Measurements from ENCODE around the gene HS3ST4.

Gene HS3ST4

DNA sequence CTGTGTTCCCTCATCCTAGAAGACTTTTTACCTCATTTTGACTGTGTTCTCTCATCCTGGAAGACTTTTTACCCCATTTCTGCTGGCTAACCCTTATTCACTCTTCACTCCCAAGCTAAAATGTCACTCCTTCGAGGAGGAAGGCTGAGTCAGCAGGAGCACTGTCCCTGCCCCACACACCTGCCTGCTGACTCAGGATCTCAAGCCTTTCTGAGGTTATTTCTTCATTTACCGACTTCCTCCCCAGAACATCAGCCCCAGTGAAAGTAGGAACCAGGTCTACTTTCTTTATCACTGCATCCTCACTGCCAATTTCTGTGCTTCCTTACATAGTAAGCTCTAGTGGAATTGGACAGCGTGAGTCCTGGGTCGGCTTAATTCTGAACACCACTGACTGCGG is 220.6 kb downstream of the HS3ST4 start:
- H3K36me3 ChIP-seq (ENCODE audit: control insufficient read depth, insufficient read depth, low read length), result no peaks in the 10 kb centered on the region
- H3K9ac ChIP-seq (ENCODE audit: low read depth, low read length), result no peak overlapping the region
- no peak overlapping the region for H3K4me3 ChIP-seq (ENCODE audit: low read depth, low read length)
- H3K9me3 ChIP-seq (ENCODE audit: control insufficient read depth, insufficient read depth, low read length), result no peaks in the 10 kb centered on the region
- H3K4me1 ChIP-seq (ENCODE audit: control insufficient read depth, insufficient read depth, low read length), result peaks cover 3% of the 10 kb centered on the region
- H3K27me3 ChIP-seq (ENCODE audit: control insufficient read depth, insufficient read depth, low read length), result no peaks in the 10 kb centered on the region

DNA sequence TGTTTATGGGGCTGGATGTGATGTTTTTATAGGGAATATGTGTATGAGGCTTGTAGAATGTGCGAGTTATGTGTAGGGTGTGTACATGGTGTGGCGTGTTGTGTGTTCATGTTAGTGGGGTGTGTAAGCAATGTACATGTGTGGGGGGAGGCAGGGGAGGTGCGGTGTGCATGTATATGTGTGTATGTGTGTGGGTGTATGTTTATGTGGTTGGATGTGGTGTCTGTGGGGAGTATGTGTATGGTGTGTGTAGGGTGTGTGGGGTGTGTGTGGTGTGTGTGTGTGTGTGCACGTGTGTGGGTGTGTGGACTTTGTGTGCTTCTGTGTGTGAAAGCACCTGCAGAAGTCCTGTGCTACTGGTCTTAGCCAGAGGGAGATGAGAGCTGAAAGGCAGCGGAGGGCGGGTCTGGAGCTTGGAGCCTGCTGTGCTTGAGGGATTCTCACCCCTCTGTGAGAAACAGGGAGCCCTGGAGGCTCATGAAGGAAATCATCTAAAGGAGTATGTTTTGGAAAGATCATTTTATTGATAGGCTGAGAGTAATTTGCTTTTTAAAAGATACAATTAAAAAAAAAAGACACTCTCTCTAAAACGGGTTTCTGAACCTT is 222.7 kb downstream of the HS3ST4 start:
- Histone ChIP-seq H3K36me3 (ENCODE audit: control insufficient read depth, insufficient read depth, low read length) (no peaks in the 10 kb centered on the region), H3K4me1 (ENCODE audit: control insufficient read depth, insufficient read depth, low read length) (peaks cover 3% of the 10 kb centered on the region), H3K9ac (ENCODE audit: low read depth, low read length) (no peak overlapping the region), H3K9me3 (ENCODE audit: control insufficient read depth, insufficient read depth, low read length) (no peaks in the 10 kb centered on the region), H3K4me3 (ENCODE audit: low read depth, low read length) (no peak overlapping the region), H3K27me3 (ENCODE audit: control insufficient read depth, insufficient read depth, low read length) (no peaks in the 10 kb centered on the region)

DNA sequence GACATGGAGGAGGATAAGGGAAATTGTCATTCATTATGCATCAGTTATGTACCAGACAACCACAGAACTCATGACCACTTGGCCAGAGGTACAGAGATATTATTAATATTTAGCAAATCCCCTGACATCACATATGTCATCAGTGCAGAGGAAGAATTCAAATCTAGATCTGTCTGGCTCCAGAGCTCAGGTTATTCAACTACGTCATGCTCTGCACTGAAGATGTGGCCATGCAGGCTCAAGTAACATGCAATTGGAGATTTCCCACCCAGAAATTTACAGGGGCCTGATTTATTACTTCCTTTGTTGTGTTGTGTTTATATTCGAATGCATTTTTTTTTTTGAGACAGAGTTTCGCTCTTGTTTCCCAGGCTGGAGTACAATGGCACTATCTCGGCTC is 224.3 kb downstream of the HS3ST4 start:
- no peak overlapping the region for H3K9ac ChIP-seq (ENCODE audit: low read depth, low read length)
- no peak overlapping the region for H3K4me3 ChIP-seq (ENCODE audit: low read depth, low read length)
- no peaks in the 10 kb centered on the region for H3K36me3 ChIP-seq (ENCODE audit: control insufficient read depth, insufficient read depth, low read length)
- H3K27me3 ChIP-seq (ENCODE audit: control insufficient read depth, insufficient read depth, low read length), result no peaks in the 10 kb centered on the region
- no peaks in the 10 kb centered on the region for H3K9me3 ChIP-seq (ENCODE audit: control insufficient read depth, insufficient read depth, low read length)
- H3K4me1 ChIP-seq (ENCODE audit: control insufficient read depth, insufficient read depth, low read length), result peaks cover 3% of the 10 kb centered on the region

DNA sequence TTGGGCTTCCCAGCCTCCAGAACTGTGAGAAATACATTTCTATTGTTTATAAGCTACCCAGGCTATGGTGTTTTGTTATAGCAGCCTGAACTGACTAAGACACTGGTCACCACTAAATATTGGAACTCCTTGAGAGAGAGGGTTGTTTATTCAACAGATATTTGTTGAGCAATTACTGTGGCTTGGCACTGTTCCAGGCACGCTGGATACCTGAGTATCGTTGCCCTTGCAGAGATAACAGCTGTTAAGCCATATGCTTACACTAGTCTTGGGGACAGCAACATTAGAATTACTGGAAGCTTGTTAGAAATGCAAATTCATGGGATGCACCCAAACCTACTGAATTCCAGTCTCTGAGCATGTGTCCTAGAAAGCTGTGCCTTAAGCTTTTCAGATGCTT is 230.7 kb downstream of the HS3ST4 start:
- Histone ChIP-seq H3K4me1 (ENCODE audit: control insufficient read depth, insufficient read depth, low read length) (no peaks in the 10 kb centered on the region), H3K27me3 (ENCODE audit: control insufficient read depth, insufficient read depth, low read length) (no peaks in the 10 kb centered on the region), H3K9me3 (ENCODE audit: control insufficient read depth, insufficient read depth, low read length) (no peaks in the 10 kb centered on the region), H3K4me3 (ENCODE audit: low read depth, low read length) (no peak overlapping the region), H3K9ac (ENCODE audit: low read depth, low read length) (no peak overlapping the region), H3K36me3 (ENCODE audit: control insufficient read depth, insufficient read depth, low read length) (no peaks in the 10 kb centered on the region)

DNA sequence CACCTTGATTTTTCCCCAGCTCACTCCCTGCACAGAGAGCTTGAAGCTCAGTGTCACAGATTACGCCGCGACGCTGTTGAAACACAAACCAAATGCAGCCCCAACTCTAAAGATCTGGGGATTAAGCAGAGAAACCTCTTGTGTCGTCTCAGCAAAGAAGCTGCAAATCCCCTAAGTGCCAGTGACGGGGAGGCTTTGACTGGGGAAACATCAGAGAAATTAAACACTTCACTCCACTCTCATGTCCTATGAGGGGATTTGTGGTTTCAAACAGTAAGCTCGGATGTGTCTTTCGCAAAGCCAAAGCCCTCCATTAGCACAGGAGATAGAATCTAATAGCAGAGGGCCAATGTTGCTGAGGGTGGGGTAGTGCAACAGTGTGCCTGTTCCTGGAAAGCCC is 233.7 kb downstream of the HS3ST4 start:
- no peak overlapping the region for H3K9ac ChIP-seq (ENCODE audit: low read depth, low read length)
- no peaks in the 10 kb centered on the region for H3K4me1 ChIP-seq (ENCODE audit: control insufficient read depth, insufficient read depth, low read length)
- no peak overlapping the region for H3K4me3 ChIP-seq (ENCODE audit: low read depth, low read length)
- H3K9me3 ChIP-seq (ENCODE audit: control insufficient read depth, insufficient read depth, low read length), result no peaks in the 10 kb centered on the region
- no peaks in the 10 kb centered on the region for H3K36me3 ChIP-seq (ENCODE audit: control insufficient read depth, insufficient read depth, low read length)
- H3K27me3 ChIP-seq (ENCODE audit: control insufficient read depth, insufficient read depth, low read length), result no peaks in the 10 kb centered on the region

DNA sequence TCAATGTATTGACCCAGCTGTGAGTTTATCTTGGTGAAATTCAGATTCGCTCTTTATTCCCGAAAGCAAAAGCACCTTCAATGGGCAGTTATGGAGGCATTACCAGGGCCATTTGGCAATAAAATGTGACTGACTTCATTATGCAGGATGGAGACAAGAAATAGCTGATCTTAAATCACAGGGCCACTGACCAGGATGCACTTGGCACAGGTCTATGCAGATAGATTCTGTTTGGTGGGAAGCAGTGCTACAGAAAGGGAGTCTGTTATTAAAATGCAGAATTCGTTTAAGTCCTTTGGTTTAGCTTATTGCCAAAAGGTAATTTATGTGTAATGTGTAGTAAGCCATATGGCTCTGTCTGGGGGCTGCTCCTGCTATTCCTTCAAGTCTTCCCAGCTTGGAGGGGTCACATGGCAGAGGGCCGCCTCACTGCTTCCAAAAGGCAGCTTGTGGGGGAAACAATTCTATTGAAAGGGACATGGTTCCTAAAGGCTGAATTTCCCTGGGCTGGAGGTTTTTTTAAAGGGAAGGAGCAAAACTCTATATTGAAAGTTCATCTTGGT is 239.8 kb downstream of the HS3ST4 start:
- no peaks in the 10 kb centered on the region for H3K9me3 ChIP-seq (ENCODE audit: control insufficient read depth, insufficient read depth, low read length)
- H3K9ac ChIP-seq (ENCODE audit: low read depth, low read length), result no peak overlapping the region
- no peak overlapping the region for H3K4me3 ChIP-seq (ENCODE audit: low read depth, low read length)
- no peaks in the 10 kb centered on the region for H3K4me1 ChIP-seq (ENCODE audit: control insufficient read depth, insufficient read depth, low read length)
- no peaks in the 10 kb centered on the region for H3K27me3 ChIP-seq (ENCODE audit: control insufficient read depth, insufficient read depth, low read length)
- H3K36me3 ChIP-seq (ENCODE audit: control insufficient read depth, insufficient read depth, low read length), result no peaks in the 10 kb centered on the region

DNA sequence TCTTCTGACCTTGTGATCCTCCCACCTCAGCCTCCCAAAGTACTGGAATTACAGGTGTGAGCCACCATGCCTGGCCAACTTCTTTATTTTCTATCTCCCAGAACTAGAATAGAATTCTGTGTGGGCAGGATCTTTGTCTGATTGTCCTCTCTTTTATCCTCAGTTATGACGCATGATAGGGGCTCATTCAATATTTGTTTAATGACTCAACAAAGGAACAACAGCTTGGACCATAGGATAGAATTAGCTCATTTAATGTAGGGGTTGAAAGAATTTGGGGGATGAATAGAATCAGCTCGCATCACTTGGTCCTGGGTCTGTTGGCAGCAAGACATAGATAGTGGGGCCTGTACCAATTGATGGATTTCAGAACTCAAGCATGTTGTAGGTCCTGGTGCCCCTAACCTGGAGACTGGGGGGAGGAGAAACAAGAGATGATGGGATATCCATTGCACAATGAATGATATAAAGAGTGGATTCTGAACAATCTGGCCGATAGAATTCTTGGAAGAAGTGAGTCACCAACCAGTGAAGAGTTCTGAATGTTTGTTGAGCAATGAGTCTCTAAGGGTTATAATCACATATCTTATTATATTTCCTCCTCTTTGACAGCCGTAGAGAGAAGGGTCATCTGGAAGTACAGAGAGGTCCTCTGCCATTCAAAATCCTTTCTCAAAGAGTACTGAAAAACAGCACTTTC is 250.2 kb downstream of the HS3ST4 start:
- Histone ChIP-seq H3K27me3 (ENCODE audit: control insufficient read depth, insufficient read depth, low read length) (no peaks in the 10 kb centered on the region), H3K4me3 (ENCODE audit: low read depth, low read length) (no peak overlapping the region), H3K9ac (ENCODE audit: low read depth, low read length) (no peak overlapping the region), H3K36me3 (ENCODE audit: control insufficient read depth, insufficient read depth, low read length) (no peaks in the 10 kb centered on the region), H3K4me1 (ENCODE audit: control insufficient read depth, insufficient read depth, low read length) (no peaks in the 10 kb centered on the region), H3K9me3 (ENCODE audit: control insufficient read depth, insufficient read depth, low read length) (peaks cover 10% of the 10 kb centered on the region)

DNA sequence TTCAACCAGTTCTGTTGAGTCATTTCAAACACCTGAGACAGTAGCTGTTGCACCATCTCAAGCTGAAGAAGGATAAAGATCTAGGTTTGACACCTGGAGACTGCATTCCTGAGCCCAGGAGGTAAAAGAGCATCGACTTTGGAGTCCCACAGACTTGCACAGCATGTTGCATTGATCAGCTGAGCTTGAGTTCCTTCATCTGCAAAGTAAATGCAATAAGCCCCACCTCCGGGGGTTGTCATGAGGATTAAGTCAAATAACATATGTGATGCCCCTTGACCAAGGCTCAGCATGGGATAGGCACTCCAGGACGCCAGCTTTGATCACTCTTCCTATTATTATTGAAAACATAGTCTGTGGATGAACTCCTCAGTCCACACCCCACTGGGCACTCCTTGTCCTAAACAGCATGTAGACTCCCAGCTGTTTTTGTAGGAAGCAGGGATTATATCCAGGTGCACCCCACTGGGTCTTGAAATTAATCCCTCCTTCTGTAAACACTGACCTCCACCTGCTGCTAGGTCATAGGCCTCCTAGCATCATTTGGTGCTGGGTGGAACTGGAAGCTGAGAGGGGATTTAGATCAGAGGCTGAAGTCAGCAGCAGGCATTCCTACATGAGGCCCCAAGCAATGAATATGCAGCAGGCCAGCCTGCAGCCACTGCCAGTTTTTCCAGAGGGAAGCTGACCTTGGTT is 259.0 kb downstream of the HS3ST4 start:
- Histone ChIP-seq H3K36me3 (ENCODE audit: control insufficient read depth, insufficient read depth, low read length) (no peaks in the 10 kb centered on the region), H3K9ac (ENCODE audit: low read depth, low read length) (no peak overlapping the region), H3K4me3 (ENCODE audit: low read depth, low read length) (no peak overlapping the region), H3K27me3 (ENCODE audit: control insufficient read depth, insufficient read depth, low read length) (peaks cover 4% of the 10 kb centered on the region), H3K4me1 (ENCODE audit: control insufficient read depth, insufficient read depth, low read length) (peaks cover 32% of the 10 kb centered on the region), H3K9me3 (ENCODE audit: control insufficient read depth, insufficient read depth, low read length) (peaks cover 2% of the 10 kb centered on the region)

DNA sequence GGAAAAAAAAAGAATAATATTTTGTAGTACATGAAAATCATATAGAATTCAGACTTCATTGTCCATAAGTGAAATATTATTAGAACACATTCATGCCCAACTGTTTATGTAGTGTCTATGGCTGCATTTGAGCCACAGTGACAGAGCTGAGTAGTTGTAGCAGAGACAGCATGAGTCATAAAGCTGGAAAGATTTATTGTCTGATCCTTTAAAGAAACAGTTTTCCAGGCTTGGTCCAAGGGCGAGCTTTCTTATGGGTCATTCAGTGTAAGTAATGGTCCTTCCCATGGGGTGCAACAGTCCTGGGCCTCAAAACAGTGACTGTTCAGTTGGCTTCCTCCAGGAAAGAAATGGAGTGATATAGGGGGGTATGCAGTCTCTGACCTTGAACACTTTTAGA is 260.2 kb downstream of the HS3ST4 start:
- no peaks in the 10 kb centered on the region for H3K36me3 ChIP-seq (ENCODE audit: control insufficient read depth, insufficient read depth, low read length)
- H3K27me3 ChIP-seq (ENCODE audit: control insufficient read depth, insufficient read depth, low read length), result peaks cover 4% of the 10 kb centered on the region
- no peak overlapping the region for H3K9ac ChIP-seq (ENCODE audit: low read depth, low read length)
- H3K4me3 ChIP-seq (ENCODE audit: low read depth, low read length), result no peak overlapping the region
- peaks cover 32% of the 10 kb centered on the region for H3K4me1 ChIP-seq (ENCODE audit: control insufficient read depth, insufficient read depth, low read length)
- peaks cover 2% of the 10 kb centered on the region for H3K9me3 ChIP-seq (ENCODE audit: control insufficient read depth, insufficient read depth, low read length)

DNA sequence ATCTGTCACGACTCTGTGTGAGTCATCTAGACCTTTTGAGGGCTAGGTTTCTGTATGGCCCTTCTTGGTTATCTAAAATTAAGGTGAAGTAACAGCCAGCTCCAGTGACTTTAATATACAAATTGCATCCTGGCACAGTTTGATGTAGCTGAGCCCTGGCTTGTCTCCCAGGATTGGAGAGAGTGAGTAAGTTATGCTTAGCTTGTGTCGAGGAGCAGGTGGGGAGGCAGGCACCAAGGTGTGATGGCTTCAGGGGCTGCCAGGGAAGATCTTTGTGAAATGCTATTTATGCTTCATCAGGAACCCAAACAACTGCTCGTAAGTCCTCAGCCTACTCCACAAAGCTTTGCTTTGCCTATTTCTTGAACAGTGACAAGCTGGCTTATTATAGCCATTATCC is 261.2 kb downstream of the HS3ST4 start:
- Histone ChIP-seq H3K27me3 (ENCODE audit: control insufficient read depth, insufficient read depth, low read length) (peaks cover 4% of the 10 kb centered on the region), H3K9me3 (ENCODE audit: control insufficient read depth, insufficient read depth, low read length) (no peaks in the 10 kb centered on the region), H3K4me3 (ENCODE audit: low read depth, low read length) (no peak overlapping the region), H3K9ac (ENCODE audit: low read depth, low read length) (no peak overlapping the region), H3K36me3 (ENCODE audit: control insufficient read depth, insufficient read depth, low read length) (no peaks in the 10 kb centered on the region), H3K4me1 (ENCODE audit: control insufficient read depth, insufficient read depth, low read length) (peaks cover 32% of the 10 kb centered on the region)

DNA sequence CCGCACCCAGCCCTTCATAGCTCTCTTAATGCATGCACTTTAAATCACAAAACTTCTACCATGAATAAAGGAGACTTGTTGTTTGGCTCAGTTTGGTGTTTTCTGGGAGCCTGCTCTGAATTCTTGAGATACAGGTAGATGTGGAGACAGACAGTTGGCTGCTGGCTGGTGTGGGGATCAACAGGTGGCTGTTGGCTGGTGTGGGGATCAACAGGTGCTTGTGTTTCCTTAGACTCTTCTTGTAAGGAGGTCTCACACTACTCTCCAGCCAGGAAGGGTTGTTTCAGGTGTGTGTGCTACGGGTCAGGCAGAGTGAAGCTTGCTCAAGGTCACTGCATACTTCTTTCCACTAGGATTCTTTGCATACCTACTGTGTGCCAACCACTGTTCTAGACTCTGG is 265.9 kb downstream of the HS3ST4 start:
- H3K4me3 ChIP-seq (ENCODE audit: low read depth, low read length), result no peak overlapping the region
- no peak overlapping the region for H3K9ac ChIP-seq (ENCODE audit: low read depth, low read length)
- no peaks in the 10 kb centered on the region for H3K4me1 ChIP-seq (ENCODE audit: control insufficient read depth, insufficient read depth, low read length)
- H3K9me3 ChIP-seq (ENCODE audit: control insufficient read depth, insufficient read depth, low read length), result no peaks in the 10 kb centered on the region
- no peaks in the 10 kb centered on the region for H3K36me3 ChIP-seq (ENCODE audit: control insufficient read depth, insufficient read depth, low read length)
- H3K27me3 ChIP-seq (ENCODE audit: control insufficient read depth, insufficient read depth, low read length), result peaks cover 4% of the 10 kb centered on the region

DNA sequence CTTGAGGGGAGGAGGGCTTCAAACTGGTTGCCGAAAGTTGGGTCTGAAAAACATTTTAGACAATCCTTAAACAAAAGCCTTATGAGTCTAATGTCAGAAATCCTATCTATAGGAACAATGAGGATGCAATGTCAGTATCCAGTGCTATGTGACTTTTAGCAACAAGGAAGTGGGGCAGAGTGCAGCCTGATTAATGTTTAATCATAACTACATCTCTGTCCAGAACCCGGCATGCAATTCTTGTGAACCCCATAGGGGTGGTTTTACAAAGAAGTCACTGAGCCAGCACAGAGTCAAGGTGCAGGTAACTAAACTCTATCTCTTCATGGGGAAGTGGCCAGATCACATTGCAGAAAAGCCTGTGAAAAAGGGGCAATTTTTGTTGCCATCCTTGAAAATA is 267.5 kb downstream of the HS3ST4 start:
- Histone ChIP-seq H3K9ac (ENCODE audit: low read depth, low read length) (no peak overlapping the region), H3K9me3 (ENCODE audit: control insufficient read depth, insufficient read depth, low read length) (no peaks in the 10 kb centered on the region), H3K36me3 (ENCODE audit: control insufficient read depth, insufficient read depth, low read length) (no peaks in the 10 kb centered on the region), H3K4me3 (ENCODE audit: low read depth, low read length) (no peak overlapping the region), H3K27me3 (ENCODE audit: control insufficient read depth, insufficient read depth, low read length) (no peaks in the 10 kb centered on the region), H3K4me1 (ENCODE audit: control insufficient read depth, insufficient read depth, low read length) (no peaks in the 10 kb centered on the region)
